GM23338 (cell line): ENCODE data around the gene PCSK4. TPM values are rescaled to one million over a fixed set of nuclear protein-coding genes. Genes with fewer than 3 reads are reported as not detected.

ENCODE experiments used
- ATAC-seq: fragments of 200-7000 bp; cut with Tn5 transposase; 3 replicates; pipeline ENCODE4 v1.9.1; 2020
- DNase-seq: peaks from one replicate; pipeline ENCODE4 v3.0.0-alpha.2; 2015; ENCODE audit warnings: low spot score
- H2AFZ ChIP-seq: fragments of 200-600 bp; sonication (generic); 2 replicates; pipeline ENCODE4 v1.8.0; 2016; ENCODE audit warnings: antibody characterized with exemption, mild to moderate bottlenecking, moderate library complexity
- H3F3A ChIP-seq: fragments of 200-600 bp; sonication (generic); replicated peaks from 2 replicates; pipeline ENCODE4 v1.8.0; 2017; ENCODE audit warnings: antibody characterized with exemption, mixed run types, low read depth
- H3K27ac ChIP-seq: fragments of 200-600 bp; sonication (generic); 2 replicates; pipeline ENCODE4 v1.6.1; 2016; ENCODE audit warnings: low read depth
- H3K27me3 ChIP-seq: fragments of 200-600 bp; sonication (generic); 2 replicates; pipeline ENCODE4 v1.8.0; 2016; ENCODE audit warnings: mild to moderate bottlenecking, mixed run types, moderate library complexity; ENCODE audit not compliant: insufficient read depth
- H3K36me3 ChIP-seq: fragments of 200-600 bp; sonication (generic); 2 replicates; pipeline ENCODE4 v1.8.0; 2016; ENCODE audit warnings: mild to moderate bottlenecking; ENCODE audit not compliant: insufficient read depth
- H3K4me1 ChIP-seq: fragments of 200-600 bp; sonication (generic); 2 replicates; pipeline ENCODE4 v1.8.0; 2016; ENCODE audit warnings: mild to moderate bottlenecking, moderate library complexity; ENCODE audit not compliant: insufficient read depth
- H3K4me2 ChIP-seq: fragments of 200-600 bp; sonication (generic); 2 replicates; pipeline ENCODE4 v1.7.1; 2017; ENCODE audit warnings: mixed run types
- H3K4me3 ChIP-seq: fragments of 200-600 bp; sonication (generic); 2 replicates; pipeline ENCODE4 v1.6.1; 2016; ENCODE audit warnings: mixed run types
- H3K79me2 ChIP-seq: fragments of 200-600 bp; sonication (generic); replicated peaks from 2 replicates; pipeline ENCODE4 v1.8.0; 2017; ENCODE audit warnings: mild to moderate bottlenecking; ENCODE audit not compliant: insufficient read depth
- H3K9me2 ChIP-seq: fragments of 200-600 bp; sonication (generic); 2 replicates; pipeline ENCODE4 v1.8.0; 2017; ENCODE audit not compliant: insufficient read depth
- H4K20me1 ChIP-seq: fragments of 200-600 bp; sonication (generic); replicated peaks from 2 replicates; pipeline ENCODE4 v1.8.0; 2017; ENCODE audit warnings: mild to moderate bottlenecking; ENCODE audit not compliant: insufficient read depth
- H3K27ac Mint-ChIP-seq: 2 replicates; pipeline ENCODE4 v1.8.0; 2020; ENCODE audit warnings: inconsistent platforms, mild to moderate bottlenecking, moderate library complexity, mixed read lengths
- H3K27me3 Mint-ChIP-seq: 3 replicates; pipeline ENCODE4 v1.8.0; 2022; ENCODE audit warnings: low read depth, mild to moderate bottlenecking, moderate library complexity, mixed read lengths, inconsistent platforms; ENCODE audit not compliant: insufficient read depth, poor library complexity
- H3K36me3 Mint-ChIP-seq: 3 replicates; pipeline ENCODE4 v1.8.0; 2021; ENCODE audit warnings: low read depth, mild to moderate bottlenecking, inconsistent platforms, moderate library complexity, mixed read lengths
- H3K4me1 Mint-ChIP-seq: 3 replicates; pipeline ENCODE4 v1.8.0; 2020; ENCODE audit warnings: mild to moderate bottlenecking, inconsistent platforms, mixed read lengths
- H3K4me3 Mint-ChIP-seq: 3 replicates; pipeline ENCODE4 v1.8.0; 2021; ENCODE audit warnings: moderate library complexity, mild to moderate bottlenecking, inconsistent platforms, mixed read lengths
- H3K9me3 Mint-ChIP-seq: 3 replicates; pipeline ENCODE4 v1.8.0; 2020; ENCODE audit warnings: moderate library complexity, mild to moderate bottlenecking, inconsistent platforms, mixed read lengths
- CREB1 ChIP-seq: fragments of 250-450 bp; sonication (Bioruptor Pico); IDR thresholded peaks from 2 replicates; pipeline ENCODE4 v1.5.0; 2020; ENCODE audit warnings: low read depth, mild to moderate bottlenecking, moderate library complexity
- CTCF ChIP-seq, 2 experiments: fragments of 200-600 bp in 1 of 2; sonication (generic) in 1 of 2; conservative IDR thresholded peaks; 2 replicates each; pipeline versions ENCODE4 v1.5.1 to v1.6.1; 2016 to 2017; ENCODE audit warnings: antibody characterized with exemption in 2 of 2, low read depth in 2 of 2, mild to moderate bottlenecking in 2 of 2, moderate library complexity in 1 of 2
- EZH2 ChIP-seq: fragments of 200-600 bp; sonication (generic); IDR thresholded peaks from one replicate; pipeline ENCODE4 v1.8.0; 2017; ENCODE audit warnings: antibody characterized with exemption, mild to moderate bottlenecking, low read depth; ENCODE audit not compliant: unreplicated experiment
- EZH2phosphoT487 ChIP-seq: fragments of 200-600 bp; sonication (generic); IDR thresholded peaks from one replicate; pipeline ENCODE4 v1.8.1; 2018; ENCODE audit warnings: antibody characterized with exemption; ENCODE audit not compliant: unreplicated experiment
- JUNB ChIP-seq: IDR thresholded peaks from one replicate; pipeline ENCODE4 v1.6.1; 2016; ENCODE audit warnings: antibody characterized with exemption; ENCODE audit not compliant: unreplicated experiment
- NANOG ChIP-seq: IDR thresholded peaks from 2 replicates; pipeline ENCODE4 v1.6.1; 2016; ENCODE audit warnings: antibody characterized with exemption, borderline replicate concordance
- POLR2AphosphoS5 ChIP-seq: IDR thresholded peaks from 2 replicates; pipeline ENCODE4 v1.6.1; 2016; ENCODE audit warnings: antibody characterized with exemption, low read depth
- STAT1 ChIP-seq: IDR thresholded peaks from one replicate; pipeline ENCODE4 v1.6.1; 2016; ENCODE audit warnings: antibody characterized with exemption; ENCODE audit not compliant: unreplicated experiment
- ZNF114 ChIP-seq: fragments of 250-450 bp; sonication (Bioruptor Pico); IDR thresholded peaks from 2 replicates; pipeline ENCODE4 v1.5.0; 2020; ENCODE audit warnings: mild to moderate bottlenecking, moderate library complexity
- ZNF331 ChIP-seq: fragments of 250-450 bp; sonication (Bioruptor Pico); IDR thresholded peaks from 2 replicates; pipeline ENCODE4 v1.5.0; 2020; ENCODE audit warnings: low read depth, mild to moderate bottlenecking, moderate library complexity
- polyA plus RNA-seq: library from polyadenylated mRNA; unstranded; fragments of >200 nt; fragmentation: Nextera tagmentation; extraction: Ambion mirVana; gene quantifications from 2 replicates; pipeline ENCODE4 v1.2.1, GENCODE V29; 2016
- total RNA-seq: library from RNA; depleted of rRNA; stranded (reverse); fragments of >200 nt; shearing (Covaris generic); gene quantifications from 2 replicates; pipeline ENCODE4 v1.2.3, GENCODE V29; 2014
- TF ChIP-seq, protein P1 (sequence below): fragments of 250-450 bp; sonication (Bioruptor Pico); IDR thresholded peaks from 2 replicates; pipeline ENCODE4 v1.5.0; 2020; ENCODE audit warnings: mild to moderate bottlenecking, moderate library complexity
- TF ChIP-seq, protein P2 (sequence below): IDR thresholded peaks from one replicate; pipeline ENCODE4 v1.6.1; 2018; ENCODE audit warnings: antibody characterized with exemption; ENCODE audit not compliant: unreplicated experiment
- TF ChIP-seq, protein P3 (sequence below): IDR thresholded peaks from 2 replicates; pipeline ENCODE4 v1.6.1; 2016; ENCODE audit warnings: antibody characterized with exemption

Gene PCSK4
- total and polyA plus RNA-seq, 2 experiments from 2014 or later = 3.8 to 15.1 TPM

- no peak overlapping the region for H3K27ac Mint-ChIP-seq
- ATAC-seq = peak; percentile 2
Measured at GRCh38 chr19:1455002-1455335, 35.2 kb downstream of the PCSK4 start.

More at GRCh38 chr19:1455002-1455335, 35.2 kb downstream of the PCSK4 start:
- H3K4me2 ChIP-seq = peak overlapping the region; percentile 78
- Mint-ChIP-seq H3K9me3 (no peaks in the 10 kb centered on the region), H3K4me1 (peaks cover 27% of the 10 kb centered on the region), H3K36me3 (peaks cover 7% of the 10 kb centered on the region), H3K4me3 (peak overlapping the region; percentile 52; the same call in 2 of the 3 replicates), H3K27me3 (peaks cover 35% of the 10 kb centered on the region)
- no peak for DNase-seq
- no peaks in the 10 kb centered on the region for H3K36me3 ChIP-seq
- peaks cover 13% of the 10 kb centered on the region; the same call in 1 of the 2 replicates for H3K4me1 ChIP-seq
- H3K27me3 ChIP-seq = peaks cover 11% of the 10 kb centered on the region
- TF ChIP-seq JUNB = no peak
- TF ChIP-seq EZH2phosphoT487 = no peak
- TF ChIP-seq, protein P1, sequence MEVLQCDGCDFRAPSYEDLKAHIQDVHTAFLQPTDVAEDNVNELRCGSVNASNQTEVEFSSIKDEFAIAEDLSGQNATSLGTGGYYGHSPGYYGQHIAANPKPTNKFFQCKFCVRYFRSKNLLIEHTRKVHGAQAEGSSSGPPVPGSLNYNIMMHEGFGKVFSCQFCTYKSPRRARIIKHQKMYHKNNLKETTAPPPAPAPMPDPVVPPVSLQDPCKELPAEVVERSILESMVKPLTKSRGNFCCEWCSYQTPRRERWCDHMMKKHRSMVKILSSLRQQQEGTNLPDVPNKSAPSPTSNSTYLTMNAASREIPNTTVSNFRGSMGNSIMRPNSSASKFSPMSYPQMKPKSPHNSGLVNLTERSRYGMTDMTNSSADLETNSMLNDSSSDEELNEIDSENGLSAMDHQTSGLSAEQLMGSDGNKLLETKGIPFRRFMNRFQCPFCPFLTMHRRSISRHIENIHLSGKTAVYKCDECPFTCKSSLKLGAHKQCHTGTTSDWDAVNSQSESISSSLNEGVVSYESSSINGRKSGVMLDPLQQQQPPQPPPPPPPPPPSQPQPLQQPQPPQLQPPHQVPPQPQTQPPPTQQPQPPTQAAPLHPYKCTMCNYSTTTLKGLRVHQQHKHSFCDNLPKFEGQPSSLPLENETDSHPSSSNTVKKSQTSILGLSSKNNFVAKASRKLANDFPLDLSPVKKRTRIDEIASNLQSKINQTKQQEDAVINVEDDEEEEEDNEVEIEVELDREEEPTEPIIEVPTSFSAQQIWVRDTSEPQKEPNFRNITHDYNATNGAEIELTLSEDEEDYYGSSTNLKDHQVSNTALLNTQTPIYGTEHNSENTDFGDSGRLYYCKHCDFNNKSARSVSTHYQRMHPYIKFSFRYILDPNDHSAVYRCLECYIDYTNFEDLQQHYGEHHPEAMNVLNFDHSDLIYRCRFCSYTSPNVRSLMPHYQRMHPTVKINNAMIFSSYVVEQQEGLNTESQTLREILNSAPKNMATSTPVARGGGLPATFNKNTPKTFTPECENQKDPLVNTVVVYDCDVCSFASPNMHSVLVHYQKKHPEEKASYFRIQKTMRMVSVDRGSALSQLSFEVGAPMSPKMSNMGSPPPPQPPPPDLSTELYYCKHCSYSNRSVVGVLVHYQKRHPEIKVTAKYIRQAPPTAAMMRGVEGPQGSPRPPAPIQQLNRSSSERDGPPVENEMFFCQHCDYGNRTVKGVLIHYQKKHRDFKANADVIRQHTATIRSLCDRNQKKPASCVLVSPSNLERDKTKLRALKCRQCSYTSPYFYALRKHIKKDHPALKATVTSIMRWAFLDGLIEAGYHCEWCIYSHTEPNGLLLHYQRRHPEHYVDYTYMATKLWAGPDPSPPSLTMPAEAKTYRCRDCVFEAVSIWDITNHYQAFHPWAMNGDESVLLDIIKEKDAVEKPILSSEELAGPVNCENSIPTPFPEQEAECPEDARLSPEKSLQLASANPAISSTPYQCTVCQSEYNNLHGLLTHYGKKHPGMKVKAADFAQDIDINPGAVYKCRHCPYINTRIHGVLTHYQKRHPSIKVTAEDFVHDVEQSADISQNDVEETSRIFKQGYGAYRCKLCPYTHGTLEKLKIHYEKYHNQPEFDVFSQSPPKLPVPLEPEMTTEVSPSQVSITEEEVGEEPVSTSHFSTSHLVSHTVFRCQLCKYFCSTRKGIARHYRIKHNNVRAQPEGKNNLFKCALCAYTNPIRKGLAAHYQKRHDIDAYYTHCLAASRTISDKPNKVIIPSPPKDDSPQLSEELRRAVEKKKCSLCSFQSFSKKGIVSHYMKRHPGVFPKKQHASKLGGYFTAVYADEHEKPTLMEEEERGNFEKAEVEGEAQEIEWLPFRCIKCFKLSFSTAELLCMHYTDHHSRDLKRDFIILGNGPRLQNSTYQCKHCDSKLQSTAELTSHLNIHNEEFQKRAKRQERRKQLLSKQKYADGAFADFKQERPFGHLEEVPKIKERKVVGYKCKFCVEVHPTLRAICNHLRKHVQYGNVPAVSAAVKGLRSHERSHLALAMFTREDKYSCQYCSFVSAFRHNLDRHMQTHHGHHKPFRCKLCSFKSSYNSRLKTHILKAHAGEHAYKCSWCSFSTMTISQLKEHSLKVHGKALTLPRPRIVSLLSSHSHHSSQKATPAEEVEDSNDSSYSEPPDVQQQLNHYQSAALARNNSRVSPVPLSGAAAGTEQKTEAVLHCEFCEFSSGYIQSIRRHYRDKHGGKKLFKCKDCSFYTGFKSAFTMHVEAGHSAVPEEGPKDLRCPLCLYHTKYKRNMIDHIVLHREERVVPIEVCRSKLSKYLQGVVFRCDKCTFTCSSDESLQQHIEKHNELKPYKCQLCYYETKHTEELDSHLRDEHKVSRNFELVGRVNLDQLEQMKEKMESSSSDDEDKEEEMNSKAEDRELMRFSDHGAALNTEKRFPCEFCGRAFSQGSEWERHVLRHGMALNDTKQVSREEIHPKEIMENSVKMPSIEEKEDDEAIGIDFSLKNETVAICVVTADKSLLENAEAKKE (CRISPR knock-in tag) = no peak
- TF ChIP-seq EZH2 = no peak
- TF ChIP-seq ZNF331 (CRISPR knock-in tag) = no peak
- TF ChIP-seq, protein P2, sequence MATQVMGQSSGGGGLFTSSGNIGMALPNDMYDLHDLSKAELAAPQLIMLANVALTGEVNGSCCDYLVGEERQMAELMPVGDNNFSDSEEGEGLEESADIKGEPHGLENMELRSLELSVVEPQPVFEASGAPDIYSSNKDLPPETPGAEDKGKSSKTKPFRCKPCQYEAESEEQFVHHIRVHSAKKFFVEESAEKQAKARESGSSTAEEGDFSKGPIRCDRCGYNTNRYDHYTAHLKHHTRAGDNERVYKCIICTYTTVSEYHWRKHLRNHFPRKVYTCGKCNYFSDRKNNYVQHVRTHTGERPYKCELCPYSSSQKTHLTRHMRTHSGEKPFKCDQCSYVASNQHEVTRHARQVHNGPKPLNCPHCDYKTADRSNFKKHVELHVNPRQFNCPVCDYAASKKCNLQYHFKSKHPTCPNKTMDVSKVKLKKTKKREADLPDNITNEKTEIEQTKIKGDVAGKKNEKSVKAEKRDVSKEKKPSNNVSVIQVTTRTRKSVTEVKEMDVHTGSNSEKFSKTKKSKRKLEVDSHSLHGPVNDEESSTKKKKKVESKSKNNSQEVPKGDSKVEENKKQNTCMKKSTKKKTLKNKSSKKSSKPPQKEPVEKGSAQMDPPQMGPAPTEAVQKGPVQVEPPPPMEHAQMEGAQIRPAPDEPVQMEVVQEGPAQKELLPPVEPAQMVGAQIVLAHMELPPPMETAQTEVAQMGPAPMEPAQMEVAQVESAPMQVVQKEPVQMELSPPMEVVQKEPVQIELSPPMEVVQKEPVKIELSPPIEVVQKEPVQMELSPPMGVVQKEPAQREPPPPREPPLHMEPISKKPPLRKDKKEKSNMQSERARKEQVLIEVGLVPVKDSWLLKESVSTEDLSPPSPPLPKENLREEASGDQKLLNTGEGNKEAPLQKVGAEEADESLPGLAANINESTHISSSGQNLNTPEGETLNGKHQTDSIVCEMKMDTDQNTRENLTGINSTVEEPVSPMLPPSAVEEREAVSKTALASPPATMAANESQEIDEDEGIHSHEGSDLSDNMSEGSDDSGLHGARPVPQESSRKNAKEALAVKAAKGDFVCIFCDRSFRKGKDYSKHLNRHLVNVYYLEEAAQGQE = no peak
- no peak for TF ChIP-seq CREB1
- TF ChIP-seq STAT1 = no peak
- no peak for TF ChIP-seq CTCF (conservative IDR thresholded peaks at IDR 0.05; ENCODE audit: low read depth in 2 of 2)
- TF ChIP-seq POLR2AphosphoS5 = no peak
- TF ChIP-seq, protein P3, sequence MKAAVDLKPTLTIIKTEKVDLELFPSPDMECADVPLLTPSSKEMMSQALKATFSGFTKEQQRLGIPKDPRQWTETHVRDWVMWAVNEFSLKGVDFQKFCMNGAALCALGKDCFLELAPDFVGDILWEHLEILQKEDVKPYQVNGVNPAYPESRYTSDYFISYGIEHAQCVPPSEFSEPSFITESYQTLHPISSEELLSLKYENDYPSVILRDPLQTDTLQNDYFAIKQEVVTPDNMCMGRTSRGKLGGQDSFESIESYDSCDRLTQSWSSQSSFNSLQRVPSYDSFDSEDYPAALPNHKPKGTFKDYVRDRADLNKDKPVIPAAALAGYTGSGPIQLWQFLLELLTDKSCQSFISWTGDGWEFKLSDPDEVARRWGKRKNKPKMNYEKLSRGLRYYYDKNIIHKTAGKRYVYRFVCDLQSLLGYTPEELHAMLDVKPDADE = no peak
- TF ChIP-seq NANOG = no peak
- TF ChIP-seq ZNF114 (CRISPR knock-in tag) = no peak
- peaks cover 4% of the 10 kb centered on the region; the same call in 1 of the 2 replicates for H4K20me1 ChIP-seq
- no peaks in the 10 kb centered on the region for H3K9me2 ChIP-seq
- 0 out of 2 replicates have a peak, but pooled peaks cover 3% of the 10 kb centered on the region for H3K79me2 ChIP-seq
- H2AFZ ChIP-seq = peak overlapping the region; percentile 59; the same call in 1 of the 2 replicates
- H3K27ac ChIP-seq = no peak overlapping the region
- peaks cover 16% of the 10 kb centered on the region; the same call in 1 of the 2 replicates for H3F3A ChIP-seq
- peak overlapping the region; percentile 58 for H3K4me3 ChIP-seq
